Mesenchymal stem cell (in vitro differentiated cells and primary cell): ENCODE data around the gene POU2F2.

ENCODE experiments used
- DNase-seq: peaks from one replicate; pipeline ENCODE4 v3.0.0-alpha.2; 2013
- H2AFZ ChIP-seq: one replicate; pipeline ENCODE4 v1.6.1; 2013; ENCODE audit warnings: low read depth, mild to moderate bottlenecking, control low read depth, inconsistent platforms, low read length, moderate library complexity
- H2AK5ac ChIP-seq: 2 replicates; pipeline ENCODE4 v1.6.1; 2013; ENCODE audit warnings: low read length, moderate library complexity, mild to moderate bottlenecking, inconsistent platforms; ENCODE audit not compliant: severe bottlenecking
- H2BK120ac ChIP-seq: one replicate; pipeline ENCODE4 v1.6.1; 2013; ENCODE audit warnings: low read depth, mild to moderate bottlenecking, inconsistent platforms, low read length, moderate library complexity
- H2BK12ac ChIP-seq, 2 experiments: one replicate each; pipeline ENCODE4 v1.6.1; 2013; ENCODE audit warnings: inconsistent platforms in 2 of 2, low read length in 2 of 2, mild to moderate bottlenecking in 2 of 2, moderate library complexity in 2 of 2, control low read depth in 1 of 2
- H2BK15ac ChIP-seq: one replicate; pipeline ENCODE4 v1.6.1; 2013; ENCODE audit warnings: mild to moderate bottlenecking, low read depth, inconsistent platforms; ENCODE audit not compliant: poor library complexity, severe bottlenecking
- H2BK5ac ChIP-seq: 2 replicates; pipeline ENCODE4 v1.6.1; 2013; ENCODE audit warnings: low read depth, mild to moderate bottlenecking, low read length, control low read depth, inconsistent platforms; ENCODE audit not compliant: poor library complexity, severe bottlenecking
- H3K14ac ChIP-seq, 2 experiments: one replicate each; pipeline ENCODE4 v1.6.1; 2013; ENCODE audit warnings: inconsistent platforms in 2 of 2, low read length in 2 of 2, control low read depth in 1 of 2, mild to moderate bottlenecking in 1 of 2, moderate library complexity in 1 of 2
- H3K18ac ChIP-seq, 2 experiments: one replicate each; pipeline ENCODE4 v1.6.1; 2013; ENCODE audit warnings: inconsistent platforms in 2 of 2, low read length in 2 of 2, control low read depth in 1 of 2, low read depth in 1 of 2, mild to moderate bottlenecking in 1 of 2
- H3K23ac ChIP-seq, 2 experiments: one replicate each; pipeline ENCODE4 v1.6.1; 2013; ENCODE audit warnings: inconsistent platforms in 2 of 2, low read length in 2 of 2, mild to moderate bottlenecking in 2 of 2, moderate library complexity in 2 of 2, control low read depth in 1 of 2
- H3K27ac ChIP-seq: 2 replicates; pipeline ENCODE4 v1.5.1; 2013; ENCODE audit warnings: mild to moderate bottlenecking, moderate library complexity, low read length, control low read depth, inconsistent platforms; ENCODE audit not compliant: poor library complexity, severe bottlenecking
- H3K27me3 ChIP-seq, 2 experiments: 2 replicates each; pipeline versions ENCODE4 v1.6.1 to v1.7.0; 2013; ENCODE audit warnings: low read length in 2 of 2, mild to moderate bottlenecking in 2 of 2, moderate library complexity in 2 of 2, control low read depth in 1 of 2, inconsistent platforms in 1 of 2; ENCODE audit not compliant: control insufficient read depth in 1 of 2, insufficient read depth in 1 of 2
- H3K36me3 ChIP-seq, 2 experiments: 2 replicates each; pipeline versions ENCODE4 v1.6.1 to v1.7.0; 2013; ENCODE audit warnings: low read length in 2 of 2, control low read depth in 1 of 2, inconsistent platforms in 1 of 2, low read depth in 1 of 2, mild to moderate bottlenecking in 1 of 2; ENCODE audit not compliant: insufficient read depth in 2 of 2, control insufficient read depth in 1 of 2
- H3K4ac ChIP-seq, 2 experiments: one replicate each; pipeline ENCODE4 v1.6.1; 2013; ENCODE audit warnings: inconsistent platforms in 2 of 2, low read length in 2 of 2, mild to moderate bottlenecking in 2 of 2, moderate library complexity in 2 of 2, control low read depth in 1 of 2, low read depth in 1 of 2
- H3K4me1 ChIP-seq: 2 replicates; pipeline ENCODE4 v1.6.1; 2013; ENCODE audit warnings: low read depth, low read length, control low read depth; ENCODE audit not compliant: control insufficient read depth, insufficient read depth
- H3K4me2 ChIP-seq: 2 replicates; pipeline ENCODE4 v1.6.1; 2013; ENCODE audit warnings: low read length, mild to moderate bottlenecking, inconsistent platforms; ENCODE audit not compliant: poor library complexity, severe bottlenecking
- H3K4me3 ChIP-seq, 2 experiments: 2 replicates each; pipeline versions ENCODE4 v1.5.1 to v1.7.0; 2013; ENCODE audit warnings: low read length in 2 of 2, mild to moderate bottlenecking in 2 of 2, control low read depth in 1 of 2, low read depth in 1 of 2; ENCODE audit not compliant: insufficient read depth in 1 of 2
- H3K79me1 ChIP-seq: replicated peaks from 2 replicates; pipeline ENCODE4 v1.6.1; 2013; ENCODE audit warnings: mild to moderate bottlenecking, control low read depth, low read length, inconsistent platforms; ENCODE audit not compliant: poor library complexity, severe bottlenecking
- H3K9ac ChIP-seq: 2 replicates; pipeline ENCODE4 v1.7.0; 2013; ENCODE audit warnings: mild to moderate bottlenecking, low read length, moderate library complexity
- H3K9me3 ChIP-seq: 2 replicates; pipeline ENCODE4 v1.7.0; 2013; ENCODE audit warnings: mild to moderate bottlenecking, low read length; ENCODE audit not compliant: control insufficient read depth
- H4K8ac ChIP-seq: one replicate; pipeline ENCODE4 v1.6.1; 2013; ENCODE audit warnings: inconsistent platforms, mild to moderate bottlenecking, low read length, moderate library complexity
- H4K91ac ChIP-seq: one replicate; pipeline ENCODE4 v1.6.1; 2013; ENCODE audit warnings: mild to moderate bottlenecking, low read length, inconsistent platforms
- WGBS: methylation state at CpG from one replicate; pipeline ENCODE4 v1.1.7; 2013; ENCODE audit warnings: mixed read lengths; 5-methylcytosine and 5-hydroxymethylcytosine counted together

POU2F2 gene

DNA sequence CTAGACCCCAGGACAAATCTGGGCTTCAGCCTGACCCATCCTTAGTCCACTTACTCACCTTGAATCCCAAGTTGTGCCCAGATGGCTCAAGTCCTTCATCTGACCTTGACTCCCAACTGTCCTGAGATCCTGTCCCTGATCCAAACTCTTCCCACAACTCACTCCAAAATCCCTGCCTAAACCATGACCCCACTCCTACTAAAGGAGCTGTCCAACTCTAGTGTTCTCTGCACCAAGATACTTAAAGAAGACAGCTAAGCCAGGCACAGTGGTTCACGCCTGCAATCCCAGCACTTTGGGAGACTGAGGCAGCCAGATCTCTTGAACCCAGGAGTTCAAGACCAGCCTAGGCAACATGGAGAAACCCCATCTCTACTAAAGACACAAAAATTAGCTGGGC, 8.5 kb downstream of the POU2F2 start:
- peaks cover 0 to 5% of the 10 kb centered on the region in 2 experiments for H3K36me3 ChIP-seq
- H3K27ac ChIP-seq, result no peak overlapping the region
- no peak overlapping the region for H3K9ac ChIP-seq
- H3K4me1 ChIP-seq, result peaks cover 24% of the 10 kb centered on the region
- H3K4me2 ChIP-seq, result no peak overlapping the region
- no peak for DNase-seq
- no peak overlapping the region for H2AK5ac ChIP-seq
- H3K4ac ChIP-seq, result no peak overlapping the region
- no peaks in the 10 kb centered on the region for H3K27me3 ChIP-seq
- H2BK12ac ChIP-seq, result no peak overlapping the region
- no peak overlapping the region for H4K91ac ChIP-seq
- H3K18ac ChIP-seq, result no peak overlapping the region
- H2BK15ac ChIP-seq, result no peak overlapping the region
- no peak overlapping the region for H2AFZ ChIP-seq
- H2BK5ac ChIP-seq, result no peak overlapping the region
- no peak overlapping the region for H4K8ac ChIP-seq
- no peak overlapping the region for H3K14ac ChIP-seq
- no peak overlapping the region for H2BK120ac ChIP-seq
- no peaks in the 10 kb centered on the region for H3K9me3 ChIP-seq
- peaks cover 1% of the 10 kb centered on the region for H3K79me1 ChIP-seq
- no peak overlapping the region for H3K23ac ChIP-seq
- WGBS, result 100% methylated on average over 1 of the region's 1 CpG
- no peak overlapping the region for H3K4me3 ChIP-seq

DNA sequence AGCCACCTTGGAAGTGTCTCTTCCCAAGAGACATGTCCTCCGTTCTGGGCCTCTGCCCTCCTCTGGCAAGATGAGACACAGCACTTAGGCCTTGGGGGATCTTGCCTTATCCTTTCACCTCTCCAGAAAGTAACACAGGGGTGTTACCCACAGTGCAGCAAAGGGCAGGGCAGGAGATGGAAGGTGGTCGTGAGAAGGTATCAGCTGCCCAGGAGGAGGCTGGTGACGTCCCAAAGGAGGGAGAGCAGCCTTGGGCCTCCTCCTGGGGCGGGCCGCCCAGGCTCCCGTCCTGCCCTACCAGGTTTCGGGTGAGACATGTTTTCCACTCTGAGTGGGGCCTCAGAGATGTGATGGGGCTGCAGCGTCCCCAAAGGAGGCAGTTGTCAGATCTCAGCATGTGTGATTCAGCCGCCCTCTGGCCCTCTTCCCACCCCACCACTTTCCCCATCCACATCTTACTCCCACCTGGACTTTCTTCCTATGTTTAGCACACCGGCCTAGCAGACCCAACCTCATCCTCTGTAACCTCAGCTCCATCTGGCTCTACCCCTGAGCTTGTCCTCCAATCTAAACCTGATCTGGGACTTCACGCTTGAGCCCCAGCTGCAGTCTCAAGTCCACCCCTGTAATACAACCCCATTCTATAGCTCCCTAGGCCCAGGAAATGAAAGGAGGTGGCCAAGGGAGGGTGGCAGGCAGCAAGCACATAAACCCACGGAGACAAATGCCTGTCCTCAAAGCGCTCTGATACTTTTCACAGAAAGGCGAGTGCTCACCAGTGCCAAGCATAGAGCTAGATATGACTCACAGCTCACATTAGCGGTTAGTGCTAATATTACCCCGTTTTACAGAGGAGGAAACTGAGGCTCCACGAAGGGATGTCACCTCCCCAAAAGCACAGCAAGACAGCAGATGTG, 9.3 kb downstream of the POU2F2 start:
- Histone ChIP-seq H3K18ac (no peak overlapping the region), H2AFZ (no peak overlapping the region), H3K14ac (no peak overlapping the region), H4K8ac (peak overlapping the region; percentile 32), H3K27me3 (no peaks in the 10 kb centered on the region), H3K4me1 (peaks cover 24% of the 10 kb centered on the region), H3K23ac (no peak overlapping the region), H3K4ac (no peak overlapping the region), H2AK5ac (peak overlapping the region; percentile 43), H2BK120ac (peak overlapping the region; percentile 81), H4K91ac (peak overlapping the region; percentile 70), H3K9me3 (no peaks in the 10 kb centered on the region), H3K9ac (peak overlapping the region; percentile 38), H3K27ac (no peak overlapping the region), H2BK5ac (no peak overlapping the region), H2BK15ac (peak overlapping the region; percentile 6), H2BK12ac (peak overlapping the region; percentile 12 to 63), H3K4me2 (no peak overlapping the region), H3K36me3 (peaks cover 0 to 13% of the 10 kb centered on the region in 2 experiments), H3K4me3 (no peak overlapping the region), H3K79me1 (peaks cover 1% of the 10 kb centered on the region)
- WGBS, result 82% methylated on average over 17 of the region's 17 CpGs
- no peak for DNase-seq

DNA sequence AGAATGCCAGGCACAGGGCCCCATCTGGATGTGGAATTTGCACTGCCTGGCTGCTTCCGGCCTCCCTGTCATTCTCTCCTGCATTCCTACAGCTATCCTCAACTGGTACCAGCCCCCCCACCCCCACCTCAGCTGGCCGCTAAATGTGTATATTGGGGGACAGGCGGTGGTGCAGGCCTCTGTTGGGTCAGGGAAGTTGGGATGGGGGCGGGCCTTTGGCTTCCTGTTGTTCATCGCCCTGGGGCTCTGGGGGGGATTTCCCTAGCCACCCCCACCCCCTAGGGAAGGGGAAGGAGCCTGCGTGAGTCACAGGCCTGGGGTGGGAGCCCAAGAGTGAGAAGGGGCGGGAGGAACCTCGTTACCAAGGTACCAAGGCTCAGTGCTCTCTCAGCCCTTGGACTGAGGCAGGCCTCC, 10.6 kb downstream of the POU2F2 start:
- peaks cover 3% of the 10 kb centered on the region for H3K79me1 ChIP-seq
- H3K36me3 ChIP-seq, result peaks cover 8 to 22% of the 10 kb centered on the region in 2 experiments
- 0% methylated on average over 3 of the region's 8 CpGs for WGBS
- peak overlapping the region; percentile 87 for H3K27ac ChIP-seq
- H2BK5ac ChIP-seq, result peak overlapping the region; percentile 66
- H3K4me1 ChIP-seq, result peaks cover 24% of the 10 kb centered on the region
- H3K9me3 ChIP-seq, result no peaks in the 10 kb centered on the region
- peak overlapping the region; percentile 24 for H3K9ac ChIP-seq
- no peaks in the 10 kb centered on the region for H3K27me3 ChIP-seq
- peak overlapping the region in 1 of 2 experiments; percentile 77 for H3K4ac ChIP-seq
- peak overlapping the region; percentile 66 to 83 for H3K18ac ChIP-seq
- H3K4me2 ChIP-seq, result peak overlapping the region; percentile 14
- peak overlapping the region in 1 of 2 experiments; percentile 91 for H3K14ac ChIP-seq
- H2BK120ac ChIP-seq, result peak overlapping the region; percentile 81
- peak; percentile 84 for DNase-seq
- no peak overlapping the region for H3K4me3 ChIP-seq
- peak overlapping the region; percentile 59 to 89 for H2BK12ac ChIP-seq
- H2AFZ ChIP-seq, result peak overlapping the region; percentile 29
- H4K91ac ChIP-seq, result peak overlapping the region; percentile 96
- peak overlapping the region; percentile 96 for H2AK5ac ChIP-seq
- no peak overlapping the region for H2BK15ac ChIP-seq
- peak overlapping the region; percentile 93 for H4K8ac ChIP-seq
- H3K23ac ChIP-seq, result peak overlapping the region in 1 of 2 experiments; percentile 91

DNA sequence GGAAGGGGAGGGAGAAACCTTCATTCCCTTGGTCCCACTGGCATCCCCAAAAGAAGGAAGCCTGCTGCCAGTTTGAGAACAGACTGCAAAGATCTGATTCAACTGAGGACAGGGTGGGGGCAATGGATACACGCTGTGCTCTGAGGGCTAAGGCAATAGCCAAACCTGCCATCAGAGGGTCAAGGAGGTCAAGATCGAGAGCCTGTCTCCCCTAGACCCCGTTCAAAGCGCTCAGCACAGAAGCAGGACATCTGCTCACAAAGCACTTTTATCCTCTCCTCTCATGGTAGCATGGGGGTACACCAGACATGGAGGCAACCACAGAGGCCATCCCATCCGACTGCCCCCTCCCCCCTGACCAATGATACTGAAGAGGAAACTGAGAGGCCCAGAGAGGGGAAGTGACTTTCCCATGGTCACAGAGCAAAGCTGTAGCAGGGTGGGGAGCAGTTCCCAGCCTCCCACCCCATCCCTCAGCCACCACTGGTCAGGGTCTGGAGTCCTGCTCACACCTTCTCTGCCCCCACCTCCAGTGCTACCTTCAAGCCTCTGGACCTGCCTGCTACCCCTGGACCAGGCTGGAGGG, 11.1 kb downstream of the POU2F2 start:
- peak overlapping the region; percentile 87 for H3K27ac ChIP-seq
- peak overlapping the region; percentile 88 to 89 for H2BK12ac ChIP-seq
- H3K14ac ChIP-seq, result peak overlapping the region in 1 of 2 experiments; percentile 91
- no peaks in the 10 kb centered on the region for H3K27me3 ChIP-seq
- H4K91ac ChIP-seq, result peak overlapping the region; percentile 96
- 87% methylated on average over 4 of the region's 5 CpGs for WGBS
- peak overlapping the region; percentile 74 for H2BK15ac ChIP-seq
- H2AK5ac ChIP-seq, result peak overlapping the region; percentile 96
- H3K4me3 ChIP-seq, result no peak overlapping the region
- no peaks in the 10 kb centered on the region for H3K9me3 ChIP-seq
- peak overlapping the region; percentile 66 to 83 for H3K18ac ChIP-seq
- peak overlapping the region; percentile 64 for H2BK120ac ChIP-seq
- peak overlapping the region; percentile 14 for H3K4me2 ChIP-seq
- H3K23ac ChIP-seq, result peak overlapping the region in 1 of 2 experiments; percentile 91
- peak overlapping the region; percentile 24 for H3K9ac ChIP-seq
- peaks cover 12 to 27% of the 10 kb centered on the region in 2 experiments for H3K36me3 ChIP-seq
- H3K79me1 ChIP-seq, result peaks cover 3% of the 10 kb centered on the region
- peak overlapping the region; percentile 13 to 77 for H3K4ac ChIP-seq
- no peak for DNase-seq
- peak overlapping the region; percentile 93 for H4K8ac ChIP-seq
- H2AFZ ChIP-seq, result peak overlapping the region; percentile 29
- peak overlapping the region; percentile 66 for H2BK5ac ChIP-seq
- peaks cover 22% of the 10 kb centered on the region for H3K4me1 ChIP-seq
